Stimulated activated naive CD4-positive, alpha-beta T cell (primary cell): ENCODE data around the gene PRAMEF6.
"Not testable (repeated sequence)": the region's sequence is repeated elsewhere in the genome, so short reads cannot be mapped to it uniquely, and the experiment has no call there.

Experiments used
- DNase-seq, 6 experiments: peaks; one replicate each; lab custom pipeline; 2025; lab: John Stamatoyannopoulos, UW

The PRAMEF6 gene

DNA sequence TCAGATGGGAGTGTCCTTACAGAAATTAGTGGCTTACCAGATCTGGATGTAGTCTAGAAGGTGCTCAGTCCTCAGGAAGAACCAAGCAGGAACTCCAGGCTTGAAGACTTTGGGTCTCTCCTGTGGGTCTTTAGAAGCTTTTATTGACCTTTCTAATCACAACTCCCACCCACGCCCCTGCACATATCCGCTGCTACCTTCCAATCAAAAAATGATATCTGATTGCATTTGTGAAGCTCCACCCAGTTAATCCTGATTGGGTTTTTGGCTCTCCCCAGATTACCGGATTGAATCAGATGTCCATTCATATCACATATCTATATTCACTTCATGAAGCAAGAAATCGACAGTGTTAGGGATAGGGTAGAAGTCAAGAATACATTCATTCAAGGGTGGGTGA is at the start of gene PRAMEF6:
TSS of gene PRAMEF6 (minus strand) at position 101 of the 400 bp plus-strand sequence. CDS start 5,062 bp downstream, outside the sequence.
- DNase-seq = not testable (repeated sequence)

DNA sequence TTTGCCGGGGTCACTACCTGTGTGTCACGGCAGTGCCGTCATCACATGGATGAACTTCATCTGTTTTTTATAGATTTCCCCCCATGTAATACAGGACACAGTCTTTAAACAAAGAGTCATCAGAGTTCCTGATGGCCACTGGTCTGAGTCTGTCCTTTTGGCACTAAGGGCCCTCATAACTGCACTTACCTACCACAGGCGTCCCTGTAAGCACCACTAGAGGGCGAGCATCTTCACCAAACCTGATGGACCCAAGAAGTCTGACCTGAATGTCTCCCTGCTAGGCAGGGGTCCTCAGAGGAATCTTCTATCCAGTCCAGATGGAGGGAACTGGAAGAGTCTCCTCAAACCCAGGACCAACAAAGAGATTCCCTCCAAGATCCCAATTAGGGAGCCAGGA is 23.0 kb downstream of the PRAMEF6 start:
- not testable (repeated sequence) for DNase-seq

DNA sequence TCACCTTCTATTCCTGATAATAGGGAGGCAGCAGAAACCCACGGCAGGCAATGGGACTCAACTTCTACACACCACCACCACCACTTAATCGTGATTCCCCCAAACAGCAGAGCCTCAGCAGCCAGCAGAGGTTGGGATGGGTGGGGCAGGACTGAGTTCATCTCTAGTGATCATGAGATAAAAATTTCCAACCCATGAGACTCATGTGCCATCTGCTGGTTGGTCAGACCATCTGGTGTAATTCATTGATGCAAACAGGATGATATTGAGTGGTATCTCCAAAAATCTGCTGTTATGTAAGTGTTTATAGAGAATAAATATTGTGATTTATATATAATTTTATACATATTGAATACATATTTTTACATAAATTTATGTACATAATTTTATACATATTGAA is 25.6 kb downstream of the PRAMEF6 start:
- DNase-seq = not testable (repeated sequence)

DNA sequence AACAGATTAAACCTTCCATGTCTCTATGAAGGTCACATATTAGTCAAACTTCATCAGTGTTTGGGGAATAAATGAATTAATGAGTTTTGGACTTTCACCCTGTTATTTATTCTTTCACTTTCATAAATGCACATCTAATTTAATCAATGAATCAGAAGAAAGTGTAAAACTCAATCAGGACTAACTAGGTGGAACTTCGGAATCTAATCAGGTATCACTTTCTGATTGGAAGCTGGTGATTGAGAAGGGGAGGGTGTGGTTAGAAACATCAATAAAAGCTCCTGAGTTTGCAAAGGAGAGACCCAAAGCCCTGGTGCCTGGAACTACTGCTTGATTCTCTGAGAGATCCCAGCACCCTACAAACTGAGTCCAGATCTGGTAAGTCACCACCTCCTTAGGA is 31.1 kb downstream of the PRAMEF6 start, which contains the start of gene PRAMEF7:
TSS of gene PRAMEF7 (plus strand) at position 301 of the 400 bp plus-strand sequence. CDS start 1,083 bp downstream, outside the sequence.
- not testable (repeated sequence) for DNase-seq

DNA sequence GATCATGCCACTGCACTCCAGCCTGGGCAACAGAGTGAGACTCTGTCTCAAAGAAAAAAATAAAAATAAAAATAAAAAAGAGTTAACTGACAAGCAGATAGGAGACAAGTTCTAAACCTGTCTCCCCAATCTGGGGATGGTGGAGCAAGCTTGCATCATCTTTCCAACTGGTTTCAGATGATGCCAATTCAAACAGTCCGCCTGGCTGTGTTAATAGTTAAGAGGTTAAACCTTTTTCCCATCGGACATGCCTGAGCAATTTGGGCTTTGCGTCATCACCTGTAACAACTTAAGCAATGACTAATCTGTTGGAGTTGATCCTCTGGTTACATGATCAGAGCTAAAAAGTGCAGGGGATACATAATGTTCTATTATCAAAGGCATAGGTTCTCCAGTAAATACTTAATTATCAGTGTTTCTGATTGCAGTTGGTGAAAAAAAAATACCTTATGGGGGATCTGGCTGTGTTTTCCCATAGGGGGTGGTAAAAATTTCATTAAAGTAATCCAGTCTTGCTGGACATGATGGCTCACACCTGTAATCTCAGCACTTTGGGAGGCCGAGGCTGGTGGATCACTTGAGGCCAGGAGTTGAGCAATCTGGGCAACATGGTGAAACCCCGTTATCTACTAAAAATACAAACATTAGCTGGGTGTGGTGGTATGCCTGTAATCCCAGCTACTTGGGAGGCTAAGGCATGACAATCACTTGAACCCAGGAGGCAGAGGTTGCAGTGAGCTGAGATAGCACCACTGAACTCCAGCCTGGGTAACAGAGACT is 43.4 kb downstream of the PRAMEF6 start:
- DNase-seq = not testable (repeated sequence)

DNA sequence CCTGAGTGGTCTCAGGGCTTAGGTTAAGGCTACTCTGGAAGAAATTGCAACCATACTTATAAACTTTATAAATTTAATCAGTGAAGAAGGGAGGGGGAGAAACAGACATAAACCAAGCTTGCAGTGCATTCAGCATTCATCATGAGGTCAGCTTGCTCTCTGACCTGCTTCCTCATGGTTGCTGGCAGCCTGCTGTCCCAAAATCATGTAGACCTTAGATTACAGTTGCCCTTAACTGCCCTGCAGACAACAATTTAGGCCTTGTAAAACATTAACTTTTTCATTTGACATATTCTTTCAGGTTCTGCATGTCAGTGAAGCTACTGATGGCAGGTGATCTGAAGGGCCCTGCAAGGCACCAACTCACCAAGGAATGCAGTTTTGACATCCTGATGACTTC is 48.2 kb downstream of the PRAMEF6 start:
- not testable (repeated sequence) for DNase-seq

DNA sequence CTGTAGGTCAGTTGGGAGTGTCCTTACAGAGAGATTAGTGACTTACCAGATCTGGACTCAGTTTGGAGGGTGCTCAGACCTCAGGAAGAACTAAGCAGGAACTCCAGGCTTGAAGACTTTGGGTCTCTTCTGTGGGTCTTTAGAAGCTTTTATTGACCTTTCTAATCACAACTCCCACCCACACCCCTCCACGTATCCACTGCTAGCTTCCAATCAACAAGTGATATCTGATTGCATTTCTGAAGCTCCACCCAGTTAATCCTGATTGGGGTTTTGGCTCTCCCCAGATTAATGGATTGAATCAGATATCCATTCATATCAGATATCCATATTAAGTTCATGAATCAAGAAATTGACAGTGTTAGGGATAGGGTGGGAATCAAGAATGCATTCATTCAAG is 49.2 kb downstream of the PRAMEF6 start, which contains the start of gene PRAMEF10:
TSS of gene PRAMEF10 (minus strand) at position 101 of the 400 bp plus-strand sequence. CDS start 2,423 bp downstream, outside the sequence.
- not testable (repeated sequence) for DNase-seq
